GM23248 (cell line): ENCODE measurements around the gene ZNF215. TPM values are rescaled to one million over a fixed set of nuclear protein-coding genes. Genes with fewer than 3 reads are reported as not detected.
A peak's percentile ranks its signal among the peaks of the same experiment; 100 is the strongest.
"Not testable (repeated sequence)": the region's sequence is repeated elsewhere in the genome, so short reads cannot be mapped to it uniquely, and the experiment has no call there.

Source experiments
- DNase-seq: peaks from one replicate; pipeline ENCODE4 v3.0.0-alpha.2; 2015
- H2AFZ ChIP-seq: fragments of 200-600 bp; sonication (generic); 2 replicates; pipeline ENCODE4 v1.6.1; 2016; ENCODE audit warnings: antibody characterized with exemption
- H3F3A ChIP-seq: fragments of 200-600 bp; sonication (generic); 2 replicates; pipeline ENCODE4 v1.6.1; 2016; ENCODE audit warnings: mild to moderate bottlenecking, antibody characterized with exemption, mixed run types; ENCODE audit not compliant: insufficient read depth
- H3K27ac ChIP-seq: fragments of 200-600 bp; sonication (generic); 2 replicates; pipeline ENCODE4 v1.5.1; 2016; ENCODE audit warnings: mild to moderate bottlenecking
- H3K27me3 ChIP-seq: fragments of 200-600 bp; sonication (generic); replicated peaks from 2 replicates; pipeline ENCODE4 v1.6.1; 2016; ENCODE audit warnings: mild to moderate bottlenecking; ENCODE audit not compliant: insufficient read depth
- H3K36me3 ChIP-seq: fragments of 200-600 bp; sonication (generic); 2 replicates; pipeline ENCODE4 v1.6.1; 2016; ENCODE audit warnings: low read depth, mild to moderate bottlenecking
- H3K4me1 ChIP-seq: fragments of 200-600 bp; sonication (generic); 2 replicates; pipeline ENCODE4 v1.6.1; 2016; ENCODE audit warnings: mild to moderate bottlenecking; ENCODE audit not compliant: insufficient read depth
- H3K4me2 ChIP-seq: fragments of 200-600 bp; sonication (generic); one replicate; pipeline ENCODE4 v1.6.1; 2016; ENCODE audit warnings: mild to moderate bottlenecking; ENCODE audit not compliant: unreplicated experiment
- H3K4me3 ChIP-seq: fragments of 200-600 bp; sonication (generic); 2 replicates; pipeline ENCODE4 v1.5.1; 2016; ENCODE audit warnings: mild to moderate bottlenecking
- H3K79me2 ChIP-seq: fragments of 200-600 bp; sonication (generic); 2 replicates; pipeline ENCODE4 v1.6.1; 2016; ENCODE audit warnings: mild to moderate bottlenecking; ENCODE audit not compliant: insufficient read depth
- H3K9ac ChIP-seq: fragments of 200-600 bp; sonication (generic); 2 replicates; pipeline ENCODE4 v1.6.1; 2016; ENCODE audit warnings: mild to moderate bottlenecking
- H3K9me2 ChIP-seq: fragments of 200-600 bp; sonication (generic); 2 replicates; pipeline ENCODE4 v1.6.1; 2016; ENCODE audit warnings: mixed run types, mild to moderate bottlenecking, moderate library complexity; ENCODE audit not compliant: insufficient read depth
- H3K9me3 ChIP-seq: fragments of 200-600 bp; sonication (generic); one replicate; pipeline ENCODE4 v1.6.1; 2017; ENCODE audit warnings: low read depth
- H4K20me1 ChIP-seq: fragments of 200-600 bp; sonication (generic); 2 replicates; pipeline ENCODE4 v1.6.0; 2016; ENCODE audit not compliant: insufficient read depth
- EZH2 ChIP-seq: fragments of 200-600 bp; sonication (generic); IDR thresholded peaks from 2 replicates; pipeline ENCODE4 v1.6.1; 2018; ENCODE audit warnings: antibody characterized with exemption, mild to moderate bottlenecking; ENCODE audit not compliant: insufficient read depth, poor library complexity, severe bottlenecking
- EZH2phosphoT487 ChIP-seq: fragments of 200-600 bp; sonication (generic); IDR thresholded peaks from 2 replicates; pipeline ENCODE4 v1.6.1; 2018; ENCODE audit warnings: antibody characterized with exemption, moderate library complexity, mild to moderate bottlenecking, low read depth; ENCODE audit not compliant: insufficient read depth
- WGBS, 2 experiments: methylation state at CpG; one replicate each; pipeline ENCODE4 v1.1.6; 2015 to 2017; ENCODE audit warnings: low lambda C conversion rate in 2 of 2, low coverage in 1 of 2; ENCODE audit errors: missing lambda C conversion rate in 2 of 2; 5-methylcytosine and 5-hydroxymethylcytosine counted together
- in situ Hi-C: fragments of 300-500 bp; cut with MboI; formaldehyde crosslinking; loops from 2 replicates; pipeline ENCODE4 v1.15.0; 2020
- polyA plus RNA-seq: library from polyadenylated mRNA; unstranded; fragments of >200 nt; fragmentation: Nextera tagmentation; extraction: Ambion mirVana; gene quantifications from 2 replicates; pipeline ENCODE4 v1.2.1, GENCODE V29; 2016
- total RNA-seq: library from RNA; depleted of rRNA; stranded (reverse); fragments of >200 nt; shearing (Covaris generic); gene quantifications from 2 replicates; pipeline ENCODE4 v1.2.3, GENCODE V29; 2014; rRNA removed

ZNF215 gene
- total RNA-seq: 3.5 and 4.9 TPM in 2 replicates
- 5.4 and 5.6 TPM in 2 replicates for polyA plus RNA-seq

DNA sequence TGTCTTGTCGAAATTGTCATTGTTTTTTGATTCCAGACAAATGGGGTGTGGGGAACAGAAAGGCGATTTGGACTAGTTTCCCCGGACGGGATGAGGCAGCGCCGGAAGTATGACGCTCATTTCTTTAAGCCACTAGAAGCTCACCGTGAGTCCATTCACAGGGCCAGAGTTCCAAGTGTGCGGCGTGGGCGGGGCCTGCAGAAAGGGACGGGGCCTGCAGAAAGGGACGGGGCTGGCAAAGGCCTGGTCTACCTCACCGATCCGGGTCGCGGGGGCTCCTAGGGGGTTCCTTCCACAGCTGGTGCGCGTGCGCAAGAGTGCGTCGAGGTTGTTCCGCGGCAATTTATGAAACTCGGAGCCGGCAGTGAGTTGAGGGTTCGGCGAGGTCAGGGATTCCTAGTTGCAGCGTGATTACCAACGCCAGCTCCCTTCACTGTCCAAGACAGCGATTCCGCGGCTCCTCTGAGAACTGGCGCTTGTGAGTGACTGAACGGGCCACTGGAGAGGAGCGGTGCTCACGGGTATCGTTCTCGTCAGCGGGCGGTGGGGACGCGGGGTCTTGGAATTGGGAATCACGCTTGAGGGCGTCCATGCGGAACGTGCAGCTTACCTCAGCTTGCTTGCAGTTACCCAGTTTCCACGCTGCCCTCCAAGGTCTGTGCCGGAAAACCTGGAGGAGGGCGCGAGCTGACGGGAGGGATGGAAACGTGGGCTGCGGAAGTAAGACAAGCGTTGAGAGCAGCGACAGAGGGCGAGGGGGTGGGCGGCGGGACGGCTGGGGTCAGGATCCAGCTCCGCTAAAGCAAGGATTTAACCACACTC, at the start of gene ZNF215:
Gene ZNF215, plus strand, starts transcription at position 219 of the 822 bp plus-strand sequence. CDS start 5,847 bp downstream, outside the sequence.
- Histone ChIP-seq H3K27me3 (no peaks in the 10 kb centered on the region), H3K79me2 (peaks cover 23% of the 10 kb centered on the region), H3F3A (peaks cover 18% of the 10 kb centered on the region), H3K9ac (peak within 1 kb of the TSS; percentile 82), H4K20me1 (no peaks in the 10 kb centered on the region), H3K9me2 (no peaks in the 10 kb centered on the region; the same call in 1 of the 2 replicates), H3K9me3 (no peaks in the 10 kb centered on the region), H3K4me1 (peaks cover 12% of the 10 kb centered on the region; the same call in 1 of the 2 replicates), H3K36me3 (no peaks in the 10 kb centered on the region), H3K27ac (peak within 1 kb of the TSS; percentile 83), H3K4me2 (peak within 1 kb of the TSS; percentile 85), H2AFZ (peak within 1 kb of the TSS; percentile 99), H3K4me3 (peak within 1 kb of the TSS; percentile 82)
- TF ChIP-seq EZH2 (no peak), EZH2phosphoT487 (no peak)
- in situ Hi-C loops: no loop called here
- WGBS, 2 experiments: 1 to 2% methylated on average over 44 to 60 of the region's 61 CpGs
- DNase-seq: peak; percentile 97

DNA sequence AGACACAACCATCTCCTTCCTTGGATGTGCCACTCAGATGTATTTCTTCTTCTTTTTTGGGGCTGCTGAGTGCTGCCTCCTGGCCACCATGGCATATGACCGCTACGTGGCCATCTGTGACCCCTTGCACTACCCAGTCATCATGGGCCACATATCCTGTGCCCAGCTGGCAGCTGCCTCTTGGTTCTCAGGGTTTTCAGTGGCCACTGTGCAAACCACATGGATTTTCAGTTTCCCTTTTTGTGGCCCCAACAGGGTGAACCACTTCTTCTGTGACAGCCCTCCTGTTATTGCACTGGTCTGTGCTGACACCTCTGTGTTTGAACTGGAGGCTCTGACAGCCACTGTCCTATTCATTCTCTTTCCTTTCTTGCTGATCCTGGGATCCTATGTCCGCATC, 49.3 kb upstream of the ZNF215 start:
- in situ Hi-C loops: no loop called here
- no peak overlapping the region for H3K4me2 ChIP-seq

DNA sequence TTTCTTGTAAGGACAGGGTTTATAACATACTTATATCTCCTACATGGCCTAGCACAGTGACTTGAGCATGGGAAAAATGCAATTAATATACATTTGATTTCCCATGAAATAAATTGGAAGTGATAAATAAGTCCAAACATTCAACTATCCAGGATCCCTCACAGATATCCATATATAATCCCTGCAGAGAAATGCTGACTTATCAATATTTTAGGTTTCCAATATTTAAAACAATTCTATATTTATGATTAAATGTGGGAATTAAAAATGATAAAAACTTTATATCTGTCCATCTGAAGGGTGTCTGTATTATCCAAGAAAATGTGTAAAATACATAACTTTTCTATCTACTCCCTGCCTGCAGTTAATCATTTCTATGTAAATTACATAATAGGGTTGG, 43.5 kb upstream of the ZNF215 start:
- H3K36me3 ChIP-seq: no peaks in the 10 kb centered on the region
- no peaks in the 10 kb centered on the region for H3K4me1 ChIP-seq
- H3K4me3 ChIP-seq: no peak overlapping the region
- no peak overlapping the region for H3K9ac ChIP-seq
- H2AFZ ChIP-seq: no peak overlapping the region
- in situ Hi-C loops: no loop called here
- no peaks in the 10 kb centered on the region for H3K27me3 ChIP-seq
- H3F3A ChIP-seq: no peaks in the 10 kb centered on the region
- no peaks in the 10 kb centered on the region for H3K9me3 ChIP-seq
- no peak overlapping the region for H3K27ac ChIP-seq
- DNase-seq: no peak
- H3K4me2 ChIP-seq: no peak overlapping the region
- no peaks in the 10 kb centered on the region for H4K20me1 ChIP-seq
- TF ChIP-seq EZH2 (no peak), EZH2phosphoT487 (no peak)
- H3K9me2 ChIP-seq: no peaks in the 10 kb centered on the region
- no peaks in the 10 kb centered on the region for H3K79me2 ChIP-seq

More for the DNA sequence above, 49.3 kb upstream of the ZNF215 start:
- Histone ChIP-seq H3K9ac (no peak overlapping the region), H4K20me1 (no peaks in the 10 kb centered on the region), H3K27me3 (no peaks in the 10 kb centered on the region), H3K4me1 (no peaks in the 10 kb centered on the region), H3K79me2 (no peaks in the 10 kb centered on the region), H3F3A (no peaks in the 10 kb centered on the region), H3K9me2 (no peaks in the 10 kb centered on the region), H3K36me3 (no peaks in the 10 kb centered on the region), H3K27ac (no peak overlapping the region), H3K9me3 (no peaks in the 10 kb centered on the region), H2AFZ (no peak overlapping the region), H3K4me3 (no peak overlapping the region)
- TF ChIP-seq EZH2phosphoT487 (no peak), EZH2 (no peak)
- no peak for DNase-seq
- 49 to 67% methylated on average over 3 of the region's 3 CpGs for WGBS, 2 experiments

DNA sequence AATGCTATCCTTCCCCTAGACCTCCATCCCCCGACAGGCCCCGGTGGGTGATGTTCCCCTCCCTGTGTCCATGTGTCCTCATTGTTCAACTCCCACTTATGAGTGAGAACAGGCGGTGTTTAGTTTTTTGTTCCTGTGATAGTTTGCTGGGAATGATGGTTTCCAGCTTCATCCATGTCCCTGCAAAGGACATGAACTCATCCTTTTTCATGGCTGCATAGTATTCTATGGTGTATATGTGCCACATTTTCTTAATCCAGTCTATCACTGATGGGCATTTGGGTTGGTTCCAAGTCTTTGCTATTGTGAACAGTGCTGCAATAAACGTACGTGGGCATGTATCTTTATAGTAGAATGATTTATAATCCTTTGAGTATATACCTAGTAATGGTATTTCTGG, 38.5 kb upstream of the ZNF215 start:
- H3K4me1 ChIP-seq, H3K9me3 ChIP-seq, H3K9me2 ChIP-seq, H3F3A ChIP-seq, H3K4me3 ChIP-seq, in situ Hi-C loops, H4K20me1 ChIP-seq, DNase-seq, H3K36me3 ChIP-seq, H3K27ac ChIP-seq, H3K9ac ChIP-seq, H3K4me2 ChIP-seq, H2AFZ ChIP-seq, H3K79me2 ChIP-seq, H3K27me3 ChIP-seq: not testable (repeated sequence)
- WGBS, 2 experiments: 75 to 81% methylated on average over 5 of the region's 5 CpGs

GRCh38 chr11:6888830-6889229, 37.4 kb upstream of the ZNF215 start:
- H3F3A ChIP-seq: no peaks in the 10 kb centered on the region
- H3K79me2 ChIP-seq: no peaks in the 10 kb centered on the region
- TF ChIP-seq EZH2: no peak
- TF ChIP-seq EZH2phosphoT487: no peak
- no peak overlapping the region for H3K4me3 ChIP-seq
- H3K27me3 ChIP-seq: no peaks in the 10 kb centered on the region
- no peak overlapping the region for H3K27ac ChIP-seq
- H3K9ac ChIP-seq: no peak overlapping the region
- WGBS, 2 experiments: 78 to 84% methylated on average over 4 of the region's 4 CpGs
- H3K4me1 ChIP-seq: no peaks in the 10 kb centered on the region
- no peak overlapping the region for H2AFZ ChIP-seq
- H3K9me3 ChIP-seq: no peaks in the 10 kb centered on the region
- no peaks in the 10 kb centered on the region for H4K20me1 ChIP-seq
- in situ Hi-C loops: no loop called here
- H3K9me2 ChIP-seq: no peaks in the 10 kb centered on the region
- no peak for DNase-seq
- H3K36me3 ChIP-seq: no peaks in the 10 kb centered on the region
- no peak overlapping the region for H3K4me2 ChIP-seq
